HG02678 (cell line): Measurements from ENCODE around the gene AGPAT4.

Source experiments
- ATAC-seq: cut with Tn5 transposase; IDR thresholded peaks from one replicate; pipeline ENCODE4 v1.9.1; 2021; ENCODE audit warnings: mild to moderate bottlenecking, moderate library complexity; ENCODE audit not compliant: unreplicated experiment

The AGPAT4 gene

GRCh38 chr6:161142957-161143296, 130.9 kb downstream of the AGPAT4 start:
- no peak for ATAC-seq

GRCh38 chr6:161141173-161141572, 132.7 kb downstream of the AGPAT4 start:
- no peak for ATAC-seq

GRCh38 chr6:161140554-161140875, 133.3 kb downstream of the AGPAT4 start:
- ATAC-seq: no peak

GRCh38 chr6:161139766-161140553, 133.9 kb downstream of the AGPAT4 start:
- no peak for ATAC-seq

- ATAC-seq: no peak
Measured at GRCh38 chr6:161139304-161139765, 134.5 kb downstream of the AGPAT4 start.

GRCh38 chr6:161138543-161139303, 135.1 kb downstream of the AGPAT4 start:
- ATAC-seq: no peak

- ATAC-seq: no peak
Measured at GRCh38 chr6:161137839-161138542, 135.9 kb downstream of the AGPAT4 start.

- no peak for ATAC-seq
Measured at GRCh38 chr6:161137320-161137719, 136.5 kb downstream of the AGPAT4 start.

GRCh38 chr6:161136655-161137054, 137.2 kb downstream of the AGPAT4 start:
- ATAC-seq: no peak

- ATAC-seq: peak; percentile 49
Measured at GRCh38 chr6:161135695-161136591, 137.9 kb downstream of the AGPAT4 start.

- ATAC-seq: no peak
Measured at GRCh38 chr6:161134550-161135298, 139.1 kb downstream of the AGPAT4 start.

- ATAC-seq: no peak
Measured at GRCh38 chr6:161133963-161134362, 139.9 kb downstream of the AGPAT4 start.

- ATAC-seq: no peak
Measured at GRCh38 chr6:161132384-161132783, 141.5 kb downstream of the AGPAT4 start.

- no peak for ATAC-seq
Measured at GRCh38 chr6:161130967-161131766, 142.7 kb downstream of the AGPAT4 start.

- ATAC-seq: no peak
Measured at GRCh38 chr6:161130541-161130940, 143.3 kb downstream of the AGPAT4 start.

GRCh38 chr6:161128680-161129196, 145.1 kb downstream of the AGPAT4 start:
- no peak for ATAC-seq

GRCh38 chr6:161128230-161128629, 145.6 kb downstream of the AGPAT4 start:
- ATAC-seq: no peak

- ATAC-seq: no peak
Measured at GRCh38 chr6:161127071-161127740, 146.7 kb downstream of the AGPAT4 start.
